H4 (cell line): Measurements from ENCODE around the gene TCF4. TPM values are rescaled to one million over a fixed set of nuclear protein-coding genes. Genes with fewer than 3 reads are reported as not detected.
A peak's percentile ranks its signal among the peaks of the same experiment; 100 is the strongest.

Experiments used
- DNase-seq: peaks from one replicate; pipeline ENCODE4 v3.0.0-alpha.2; 2015; ENCODE audit warnings: low spot score
- total RNA-seq: library from RNA; depleted of rRNA; stranded (reverse); fragments of >200 nt; shearing (Covaris generic); gene quantifications from 2 replicates; pipeline ENCODE4 v1.2.3, GENCODE V29; 2014

Gene TCF4
- total RNA-seq, 1 experiment from 2014 or later: 30.7 TPM

- DNase-seq: no peak
These were observed 40.9 kb downstream of the TCF4 start for GRCh38 chr18:55546851-55547704.

GRCh38 chr18:55544014-55544413, 44.0 kb downstream of the TCF4 start:
- no peak for DNase-seq

GRCh38 chr18:55543130-55543704, 44.8 kb downstream of the TCF4 start:
- DNase-seq: no peak

DNA sequence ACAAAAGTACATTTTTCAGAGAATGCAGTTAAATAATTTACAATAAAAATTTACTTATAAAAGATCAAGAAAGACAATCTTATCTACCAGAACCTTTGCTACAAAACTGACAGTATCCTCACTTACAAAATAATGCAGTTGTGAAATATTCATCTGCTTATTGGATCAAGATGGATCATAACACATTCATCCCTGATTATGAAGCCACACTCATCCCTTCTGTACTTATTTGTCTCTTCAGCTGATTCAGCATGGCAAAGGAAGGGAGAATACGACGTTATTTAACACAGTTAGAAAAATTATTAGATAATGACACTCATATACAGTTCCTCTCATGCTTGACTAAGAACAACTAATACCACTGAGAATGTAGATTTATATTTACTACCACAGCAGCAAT, 46.4 kb downstream of the TCF4 start:
- no peak for DNase-seq

DNA sequence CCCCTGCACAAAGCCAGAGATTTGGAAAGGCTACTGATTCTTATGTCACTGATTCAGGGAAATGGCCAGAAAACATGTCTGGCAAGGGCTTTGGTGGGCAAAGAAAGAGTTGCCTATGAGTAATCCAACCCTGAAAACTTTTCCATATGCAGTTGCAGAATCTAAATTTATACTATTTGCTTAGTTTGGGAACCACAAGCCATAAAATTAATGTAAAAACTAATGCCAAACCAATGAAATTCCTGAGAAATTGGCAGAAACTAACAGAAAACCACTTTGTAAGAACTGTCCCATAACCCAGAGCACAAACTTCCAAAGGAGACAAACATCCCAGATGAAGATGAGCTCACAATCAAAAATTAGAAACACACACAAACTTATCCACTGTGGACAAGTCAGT, 48.8 kb downstream of the TCF4 start:
- no peak for DNase-seq

DNA sequence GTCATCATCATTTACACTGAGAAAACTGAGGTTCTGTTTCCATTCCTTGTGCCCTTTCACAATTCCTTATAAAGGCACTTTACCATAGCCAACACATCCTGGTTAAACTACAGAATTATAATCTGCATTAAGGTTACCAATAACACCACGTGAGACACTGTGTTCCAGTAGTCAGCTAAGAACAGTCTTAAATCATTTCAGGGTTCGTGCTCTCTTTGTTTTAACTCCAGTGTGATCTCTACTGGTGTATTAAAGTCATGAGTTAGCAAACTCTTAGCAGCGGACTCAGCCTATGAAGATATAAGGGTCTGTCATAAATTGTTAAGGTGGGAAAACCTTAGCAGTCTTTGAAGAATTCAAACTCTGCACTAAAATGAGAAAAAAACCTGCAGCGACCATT, 53.0 kb downstream of the TCF4 start:
- DNase-seq: no peak

GRCh38 chr18:55534547-55534946, 53.4 kb downstream of the TCF4 start:
- no peak for DNase-seq

- DNase-seq: no peak
These were observed 57.8 kb downstream of the TCF4 start for GRCh38 chr18:55530166-55530565.

- DNase-seq: no peak
These were observed 58.4 kb downstream of the TCF4 start for GRCh38 chr18:55529581-55529980.

GRCh38 chr18:55525845-55526244, 62.1 kb downstream of the TCF4 start:
- no peak for DNase-seq

- no peak for DNase-seq
These were observed 63.5 kb downstream of the TCF4 start for GRCh38 chr18:55524353-55525073.

- DNase-seq: no peak
These were observed 65.0 kb downstream of the TCF4 start for GRCh38 chr18:55523001-55523400.

DNA sequence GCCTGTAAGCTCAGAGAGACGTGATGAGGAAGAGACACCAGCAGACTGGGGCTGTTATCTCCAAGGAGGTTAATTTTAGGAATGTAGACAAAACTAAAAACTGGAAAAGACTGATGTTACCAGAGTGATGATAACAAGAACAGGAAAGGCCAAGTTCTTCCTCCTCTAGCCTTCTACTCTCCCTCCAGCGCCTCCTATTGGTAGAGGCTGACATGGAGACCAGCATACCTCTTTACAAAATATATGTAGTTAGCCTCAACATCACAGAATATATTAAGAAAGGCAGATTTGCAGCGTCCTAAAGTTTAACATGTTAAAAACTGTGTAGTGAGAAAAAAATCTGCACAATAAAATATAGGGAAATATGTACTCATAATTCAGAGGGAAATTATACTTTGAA, 66.0 kb downstream of the TCF4 start:
- DNase-seq: peak; percentile 33

DNA sequence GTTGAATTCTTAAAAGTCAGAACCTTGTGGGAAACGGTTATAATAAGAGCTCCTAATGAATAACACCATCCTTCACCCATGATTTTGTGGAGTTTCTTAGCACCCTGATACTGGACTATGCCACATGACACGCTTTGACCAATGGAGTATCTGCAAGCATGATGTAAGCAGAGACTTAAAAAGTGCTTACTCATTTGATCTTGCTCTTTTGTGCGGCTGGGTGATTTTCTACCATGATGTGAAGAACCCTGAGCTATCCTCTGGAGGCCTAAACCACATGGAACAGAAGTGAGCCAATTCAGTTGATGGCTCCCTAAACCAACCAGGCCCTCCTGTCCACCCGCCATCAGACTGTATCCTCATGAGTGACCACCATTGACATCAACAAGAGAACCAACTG, 70.9 kb downstream of the TCF4 start:
- DNase-seq: no peak

DNA sequence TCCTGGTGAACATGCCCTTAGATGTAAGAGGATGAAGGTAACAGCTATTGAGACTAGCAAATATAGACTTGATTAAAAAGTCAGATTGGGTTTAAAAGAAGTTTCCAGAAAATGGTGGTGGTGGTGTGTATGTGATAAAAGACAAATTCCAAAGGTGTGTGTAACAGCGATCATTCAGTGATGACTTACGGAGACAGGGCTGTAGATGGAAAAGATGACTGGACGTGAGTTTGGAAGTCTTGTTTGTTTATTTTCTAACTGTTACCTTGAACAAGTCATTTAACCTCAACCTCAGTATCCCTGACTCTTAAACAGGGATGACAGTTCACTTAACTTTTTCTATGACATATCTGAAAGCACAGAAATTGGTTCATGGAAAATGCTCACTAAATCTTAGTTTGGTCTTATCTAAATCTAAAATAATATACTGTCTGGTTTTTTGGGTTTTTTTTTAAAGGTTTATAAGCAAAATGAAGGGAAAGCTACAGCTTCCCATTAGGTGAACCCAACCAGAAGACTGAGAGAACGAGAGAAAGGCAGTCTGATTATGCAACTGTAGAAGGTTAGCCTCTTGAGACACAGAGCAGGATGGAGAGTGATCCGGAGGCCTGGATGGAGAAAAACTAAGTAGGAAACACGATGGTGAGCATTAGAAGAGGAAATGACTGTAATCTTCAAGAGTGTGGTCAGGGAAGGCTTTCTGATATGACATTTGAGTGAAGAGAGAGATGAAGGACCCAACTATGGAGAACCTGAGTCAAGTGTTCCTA, 71.9 kb downstream of the TCF4 start:
- DNase-seq: no peak

DNA sequence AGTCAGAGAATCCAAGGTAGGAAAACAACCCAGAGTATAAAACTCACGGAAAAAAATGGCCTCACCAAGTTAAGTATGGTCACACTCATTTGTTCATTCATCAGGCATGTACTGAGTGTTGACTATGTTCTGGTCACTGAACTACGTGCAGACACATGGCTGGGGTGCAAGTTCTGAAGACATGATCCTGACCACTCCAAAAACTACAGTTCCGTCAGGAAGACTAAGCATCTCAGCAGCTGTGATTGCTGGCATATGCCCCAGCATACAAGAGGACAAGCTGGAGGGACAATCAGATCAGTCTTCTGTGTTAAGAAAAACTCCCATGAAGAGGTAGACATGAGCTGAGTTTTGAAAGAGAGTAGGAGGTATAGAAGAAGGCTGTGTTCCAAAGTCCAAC, 72.8 kb downstream of the TCF4 start:
- no peak for DNase-seq

DNA sequence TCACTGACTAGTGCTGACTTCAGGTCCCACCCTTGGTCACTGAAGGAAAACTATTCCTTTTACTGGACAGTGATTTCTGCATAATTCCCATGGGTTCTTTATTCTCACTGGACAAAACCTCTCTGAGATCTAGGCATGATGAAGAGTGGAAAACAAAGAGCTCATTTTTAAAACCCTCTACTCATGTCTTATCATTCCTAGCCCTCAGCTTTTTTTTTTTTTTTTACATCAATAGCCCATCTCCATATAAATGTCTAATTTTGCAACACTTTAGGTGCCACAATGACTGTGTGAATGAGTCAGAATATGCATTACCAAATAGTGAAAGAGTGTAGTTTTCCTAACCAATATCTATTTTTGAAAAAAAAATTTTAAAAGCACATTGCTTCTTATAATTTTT, 74.8 kb downstream of the TCF4 start:
- no peak for DNase-seq

DNA sequence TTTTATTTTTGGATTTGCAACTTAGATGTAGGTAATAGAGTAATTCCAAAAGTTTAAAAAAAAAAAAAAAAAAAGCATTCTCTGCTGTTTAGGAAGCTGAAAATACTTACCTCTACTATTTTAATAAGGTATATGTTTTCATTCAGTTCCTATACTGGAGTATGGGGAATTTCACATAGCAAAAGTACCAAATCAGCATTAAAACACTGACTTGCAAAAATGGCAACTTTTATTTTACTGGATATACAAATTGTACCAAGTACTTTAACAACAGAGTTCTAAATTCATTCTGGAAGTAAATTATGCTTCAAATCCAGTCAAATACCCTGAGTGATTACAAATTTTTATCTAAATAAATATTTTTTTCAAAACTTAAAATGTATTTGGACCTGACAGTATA, 76.7 kb downstream of the TCF4 start:
- DNase-seq: no peak

GRCh38 chr18:55510809-55511208, 77.2 kb downstream of the TCF4 start:
- DNase-seq: peak; percentile 60

DNA sequence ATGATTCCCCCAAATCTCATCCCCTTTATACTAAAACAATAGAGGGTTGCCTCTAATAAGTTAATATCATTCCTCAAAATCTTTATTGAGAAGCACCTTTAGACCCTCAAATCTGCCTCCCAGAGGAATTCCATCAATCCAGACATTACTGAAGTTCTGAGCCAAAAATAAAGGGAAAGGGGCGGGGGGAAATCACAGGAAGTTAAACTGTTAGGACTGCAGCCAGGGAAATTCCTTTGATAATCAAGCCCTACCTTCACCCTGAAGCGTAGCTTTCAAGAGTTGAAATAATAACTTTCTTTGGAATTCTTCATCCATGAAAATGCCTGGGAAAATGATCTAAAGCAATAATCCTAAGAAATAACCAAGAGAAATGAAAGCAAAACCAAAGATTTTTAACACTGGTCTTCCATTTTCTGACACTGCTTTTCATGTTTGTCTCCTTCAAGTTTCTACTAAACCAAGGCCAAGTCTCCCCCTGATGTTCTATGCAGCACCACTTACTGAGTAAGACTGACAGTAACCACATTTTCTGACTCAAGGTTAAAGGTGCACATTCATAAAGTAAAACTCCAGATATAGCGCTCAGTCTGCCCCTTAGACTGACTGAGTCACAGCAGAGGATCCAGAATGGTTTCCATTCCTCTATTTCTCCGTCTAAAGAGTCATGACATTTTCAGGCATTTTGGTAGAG, 78.2 kb downstream of the TCF4 start:
- DNase-seq: peak; percentile 32

DNA sequence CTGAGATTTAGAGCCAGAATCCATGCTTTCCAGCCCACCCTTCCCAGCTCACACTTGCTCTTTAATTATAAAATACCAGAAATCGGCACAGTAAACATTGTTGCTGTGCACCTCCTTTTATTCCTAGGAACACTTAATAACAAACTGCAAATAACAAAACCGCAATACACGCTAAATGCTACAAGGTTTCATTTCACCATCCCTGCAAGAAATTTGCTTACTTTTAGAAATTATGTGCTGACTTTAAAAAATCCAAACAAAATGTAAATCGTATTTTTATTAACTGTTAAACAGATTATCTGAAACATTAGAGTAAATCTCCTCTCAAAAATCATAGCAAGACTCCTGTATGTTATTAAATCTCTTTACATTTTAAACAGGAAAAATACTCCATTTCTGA, 79.3 kb downstream of the TCF4 start:
- DNase-seq: no peak

- no peak for DNase-seq
These were observed 81.9 kb downstream of the TCF4 start for GRCh38 chr18:55506074-55506473.
